ENCODE data around the gene TMEM243.

DNA sequence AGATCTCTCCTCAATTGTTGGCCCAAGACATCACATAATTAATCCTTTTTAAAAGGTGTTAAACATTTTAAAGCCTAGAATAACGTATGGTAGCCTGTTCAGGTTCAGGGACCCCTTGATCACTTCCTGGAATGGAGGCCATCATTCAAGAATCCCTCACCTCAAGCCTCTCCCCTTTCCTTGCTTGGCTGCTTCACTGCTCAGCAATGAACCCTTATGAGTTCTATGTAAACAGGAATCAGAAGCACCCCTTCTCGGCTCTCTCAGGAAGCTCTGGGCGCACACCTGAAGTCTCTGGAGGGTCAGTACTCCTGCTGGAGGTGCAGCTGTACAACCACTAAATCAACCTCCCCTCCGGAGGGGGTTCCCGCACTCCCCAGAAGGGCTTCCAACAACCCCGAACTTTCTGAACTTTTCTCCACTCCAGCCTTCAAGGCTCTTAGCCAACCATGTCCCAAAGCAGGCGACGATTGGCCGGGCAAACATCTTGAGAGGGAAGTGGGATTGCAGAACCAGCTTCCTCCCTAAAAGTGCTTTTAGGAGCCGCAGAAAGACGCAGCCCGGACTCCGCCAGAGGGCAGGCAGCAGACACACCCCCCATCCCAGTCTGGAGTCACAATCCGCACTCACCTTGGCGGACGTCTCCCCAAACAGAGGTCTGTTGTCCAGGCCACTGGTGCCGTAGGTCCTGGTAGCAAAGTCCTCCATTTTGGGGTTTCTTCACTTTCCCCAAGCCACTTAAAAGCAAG lies 562 bp downstream of the TMEM243 start:
- TF ChIP-seq, protein P1, sequence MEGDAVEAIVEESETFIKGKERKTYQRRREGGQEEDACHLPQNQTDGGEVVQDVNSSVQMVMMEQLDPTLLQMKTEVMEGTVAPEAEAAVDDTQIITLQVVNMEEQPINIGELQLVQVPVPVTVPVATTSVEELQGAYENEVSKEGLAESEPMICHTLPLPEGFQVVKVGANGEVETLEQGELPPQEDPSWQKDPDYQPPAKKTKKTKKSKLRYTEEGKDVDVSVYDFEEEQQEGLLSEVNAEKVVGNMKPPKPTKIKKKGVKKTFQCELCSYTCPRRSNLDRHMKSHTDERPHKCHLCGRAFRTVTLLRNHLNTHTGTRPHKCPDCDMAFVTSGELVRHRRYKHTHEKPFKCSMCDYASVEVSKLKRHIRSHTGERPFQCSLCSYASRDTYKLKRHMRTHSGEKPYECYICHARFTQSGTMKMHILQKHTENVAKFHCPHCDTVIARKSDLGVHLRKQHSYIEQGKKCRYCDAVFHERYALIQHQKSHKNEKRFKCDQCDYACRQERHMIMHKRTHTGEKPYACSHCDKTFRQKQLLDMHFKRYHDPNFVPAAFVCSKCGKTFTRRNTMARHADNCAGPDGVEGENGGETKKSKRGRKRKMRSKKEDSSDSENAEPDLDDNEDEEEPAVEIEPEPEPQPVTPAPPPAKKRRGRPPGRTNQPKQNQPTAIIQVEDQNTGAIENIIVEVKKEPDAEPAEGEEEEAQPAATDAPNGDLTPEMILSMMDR (conservative IDR thresholded peaks at IDR 0.05): no peak
- TF ChIP-seq ZFX (IDR thresholded peaks at IDR 0.05): no peak

All from C4-2B (cell line).